Liver (tissue), 9 donors: ENCODE measurements around the gene TSPAN15. TPM values are rescaled to one million over a fixed set of nuclear protein-coding genes. Genes with fewer than 3 reads are reported as not detected.

ENCODE experiments used
- DNase-seq: peaks from one replicate; pipeline ENCODE4 v3.0.0-alpha.2; 2017; ENCODE audit warnings: low spot score
- H3K27ac ChIP-seq, 2 donors: one replicate each; pipeline ENCODE4 v1.7.0; 2013; ENCODE audit warnings: inconsistent platforms in 2 of 2, low read length in 2 of 2, control low read depth in 1 of 2, low read depth in 1 of 2, mild to moderate bottlenecking in 1 of 2
- H3K27me3 ChIP-seq, 4 donors: one replicate each; pipeline versions ENCODE4 v1.6.1 to v1.7.0; 2013; ENCODE audit warnings: low read length in 3 of 4, inconsistent platforms in 1 of 4, mild to moderate bottlenecking in 1 of 4, moderate library complexity in 1 of 4; ENCODE audit not compliant: control insufficient read depth in 4 of 4, insufficient read depth in 4 of 4
- H3K36me3 ChIP-seq, 4 donors: one replicate each; pipeline versions ENCODE4 v1.6.1 to v1.7.0; 2013; ENCODE audit warnings: low read length in 3 of 4, mild to moderate bottlenecking in 3 of 4, low read depth in 1 of 4, moderate library complexity in 1 of 4; ENCODE audit not compliant: control insufficient read depth in 4 of 4, insufficient read depth in 3 of 4
- H3K4me1 ChIP-seq, 4 donors: one replicate each; pipeline versions ENCODE4 v1.6.1 to v1.7.0; 2013; ENCODE audit warnings: low read length in 3 of 4, mild to moderate bottlenecking in 3 of 4, moderate library complexity in 1 of 4; ENCODE audit not compliant: control insufficient read depth in 4 of 4, insufficient read depth in 4 of 4
- H3K4me3 ChIP-seq, 3 donors: one replicate each; pipeline versions ENCODE4 v1.6.1 to v1.7.0; 2013; ENCODE audit warnings: low read length in 3 of 3, control low read depth in 1 of 3, low read depth in 1 of 3, mild to moderate bottlenecking in 1 of 3
- H3K9ac ChIP-seq, 2 donors: one replicate each; pipeline ENCODE4 v1.7.0; 2013; ENCODE audit warnings: low read length in 2 of 2, mild to moderate bottlenecking in 2 of 2, moderate library complexity in 2 of 2, control low read depth in 1 of 2, low read depth in 1 of 2
- H3K9me3 ChIP-seq, 4 donors: one replicate each; pipeline versions ENCODE4 v1.6.1 to v1.7.0; 2013; ENCODE audit warnings: low read length in 3 of 4; ENCODE audit not compliant: control insufficient read depth in 4 of 4
- EGR1 ChIP-seq, 2 donors: IDR thresholded peaks; 2 replicates each; pipeline ENCODE4 v1.6.1; 2016 to 2018; ENCODE audit warnings: antibody characterized with exemption in 2 of 2, low read depth in 2 of 2
- FOXA1 ChIP-seq: IDR thresholded peaks from 2 replicates; pipeline ENCODE4 v1.6.1; 2016; ENCODE audit warnings: antibody characterized with exemption
- FOXA2 ChIP-seq: IDR thresholded peaks from 2 replicates; pipeline ENCODE4 v1.6.1; 2016; ENCODE audit warnings: antibody characterized with exemption
- GABPA ChIP-seq, 2 donors: IDR thresholded peaks in 1 of 2; conservative IDR thresholded peaks in 1 of 2; 2 replicates each; pipeline ENCODE4 v1.6.1; 2016; ENCODE audit warnings: antibody characterized with exemption in 2 of 2, mild to moderate bottlenecking in 1 of 2, moderate library complexity in 1 of 2
- HNF4A ChIP-seq, 2 donors: conservative IDR thresholded peaks; 2 replicates each; pipeline ENCODE4 v1.6.1; 2016; ENCODE audit warnings: antibody characterized with exemption in 2 of 2, mild to moderate bottlenecking in 2 of 2
- HNF4G ChIP-seq: IDR thresholded peaks from 2 replicates; pipeline ENCODE4 v1.6.1; 2016; ENCODE audit warnings: antibody characterized with exemption
- RAD21 ChIP-seq, 2 donors: IDR thresholded peaks; 2 replicates each; pipeline ENCODE4 v1.6.1; 2016; ENCODE audit warnings: antibody characterized with exemption in 2 of 2, mild to moderate bottlenecking in 2 of 2
- RXRA ChIP-seq, 2 donors: IDR thresholded peaks; 2 replicates each; pipeline ENCODE4 v1.6.1; 2017 to 2018; ENCODE audit warnings: antibody characterized with exemption in 2 of 2, mild to moderate bottlenecking in 1 of 2
- SP1 ChIP-seq: IDR thresholded peaks from 2 replicates; pipeline ENCODE4 v1.6.1; 2018; ENCODE audit warnings: antibody characterized with exemption, mild to moderate bottlenecking
- TAF1 ChIP-seq: conservative IDR thresholded peaks from 2 replicates; pipeline ENCODE4 v1.6.1; 2016; ENCODE audit warnings: antibody characterized with exemption, mild to moderate bottlenecking
- YY1 ChIP-seq: IDR thresholded peaks from 2 replicates; pipeline ENCODE4 v1.6.1; 2016; ENCODE audit warnings: antibody characterized with exemption, mild to moderate bottlenecking
- WGBS: extraction: QIAGEN DNeasy Blood & Tissue Kit; methylation state at CpG from one replicate; pipeline ENCODE4 v1.1.7; 2013; 5-methylcytosine and 5-hydroxymethylcytosine counted together
- polyA plus RNA-seq, 2 donors: library from polyadenylated mRNA; stranded (reverse) in 1 of 2; unstranded in 1 of 2; fragments of 200-250 nt in 1 of 2; fragments of >200 nt in 1 of 2; fragmentation: Nextera tagmentation in 1 of 2; extraction: Ambion mirVana in 1 of 2; gene quantifications; one replicate each; pipeline versions ENCODE4 v1.2.1 to v1.2.3, GENCODE V29; 2013 to 2015
- total RNA-seq, 2 donors: library from RNA; depleted of rRNA; stranded (reverse); fragments of >200 nt; gene quantifications; one replicate each; pipeline ENCODE4 v1.2.3, GENCODE V29; 2014
- TF ChIP-seq, protein P1 (sequence below): fragments of 150-350 bp; IDR thresholded peaks from 2 replicates; pipeline ENCODE4 v1.5.1; 2017; ENCODE audit warnings: improper control_type of control experiment, low read depth, low read length; ENCODE audit not compliant: missing input control
- TF ChIP-seq, protein P2 (sequence below): IDR thresholded peaks from 2 replicates; pipeline ENCODE4 v1.6.1; 2016; ENCODE audit warnings: antibody characterized with exemption, mild to moderate bottlenecking
- TF ChIP-seq, protein P3 (sequence below): IDR thresholded peaks from 2 replicates; pipeline ENCODE4 v1.6.1; 2016; ENCODE audit warnings: antibody characterized with exemption
- TF ChIP-seq, protein P4 (sequence below): IDR thresholded peaks from 2 replicates; pipeline ENCODE4 v1.6.1; 2016; ENCODE audit warnings: antibody characterized with exemption
- TF ChIP-seq, protein P5 (sequence below): IDR thresholded peaks from 2 replicates; pipeline ENCODE4 v1.6.1; 2016; ENCODE audit warnings: antibody characterized with exemption
- donor health status: healthy.
- donor health status: healthy.
- donor health status: healthy.
- donor health status: healthy.
- donor health status: healthy.

TSPAN15 gene
- total and polyA plus RNA-seq, 4 donors = 2.0 to 4.3 (median 3.3) TPM

DNA sequence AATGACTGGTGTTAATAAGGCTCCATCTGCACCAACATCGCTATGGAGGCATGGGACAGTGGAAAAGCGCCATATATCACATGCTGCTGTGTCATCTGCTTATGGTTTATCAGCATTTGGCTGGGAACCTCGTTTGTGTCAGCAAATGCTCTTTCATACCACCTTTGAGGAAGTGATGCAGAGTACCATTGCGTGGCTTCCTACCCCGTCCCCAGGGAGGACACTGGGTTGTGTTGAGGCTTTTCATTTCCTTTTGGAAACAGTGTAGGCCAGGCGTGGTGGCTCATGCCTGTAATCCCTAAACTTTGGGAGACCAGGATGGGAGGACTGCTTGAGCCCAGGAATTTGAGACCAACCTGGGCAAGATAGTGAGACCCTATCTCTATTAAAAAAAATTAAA lies 41.3 kb upstream of the TSPAN15 start:
- no peak overlapping the region for H3K4me3 ChIP-seq
- TF ChIP-seq RXRA (IDR thresholded peaks at IDR 0.05) (no peak), FOXA1 (no peak), YY1 (no peak), SP1 (no peak), GABPA (IDR thresholded peaks at IDR 0.05 in 1 of 2, conservative IDR thresholded peaks at IDR 0.05 in 1 of 2) (no peak), RAD21 (IDR thresholded peaks at IDR 0.05) (no peak), EGR1 (IDR thresholded peaks at IDR 0.05; ENCODE audit: low read depth in 2 of 2) (no peak), TAF1 (no peak), HNF4A (conservative IDR thresholded peaks at IDR 0.05) (no peak), HNF4G (no peak), FOXA2 (no peak)
- TF ChIP-seq, protein P1, sequence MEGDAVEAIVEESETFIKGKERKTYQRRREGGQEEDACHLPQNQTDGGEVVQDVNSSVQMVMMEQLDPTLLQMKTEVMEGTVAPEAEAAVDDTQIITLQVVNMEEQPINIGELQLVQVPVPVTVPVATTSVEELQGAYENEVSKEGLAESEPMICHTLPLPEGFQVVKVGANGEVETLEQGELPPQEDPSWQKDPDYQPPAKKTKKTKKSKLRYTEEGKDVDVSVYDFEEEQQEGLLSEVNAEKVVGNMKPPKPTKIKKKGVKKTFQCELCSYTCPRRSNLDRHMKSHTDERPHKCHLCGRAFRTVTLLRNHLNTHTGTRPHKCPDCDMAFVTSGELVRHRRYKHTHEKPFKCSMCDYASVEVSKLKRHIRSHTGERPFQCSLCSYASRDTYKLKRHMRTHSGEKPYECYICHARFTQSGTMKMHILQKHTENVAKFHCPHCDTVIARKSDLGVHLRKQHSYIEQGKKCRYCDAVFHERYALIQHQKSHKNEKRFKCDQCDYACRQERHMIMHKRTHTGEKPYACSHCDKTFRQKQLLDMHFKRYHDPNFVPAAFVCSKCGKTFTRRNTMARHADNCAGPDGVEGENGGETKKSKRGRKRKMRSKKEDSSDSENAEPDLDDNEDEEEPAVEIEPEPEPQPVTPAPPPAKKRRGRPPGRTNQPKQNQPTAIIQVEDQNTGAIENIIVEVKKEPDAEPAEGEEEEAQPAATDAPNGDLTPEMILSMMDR = no peak
- TF ChIP-seq, protein P2, sequence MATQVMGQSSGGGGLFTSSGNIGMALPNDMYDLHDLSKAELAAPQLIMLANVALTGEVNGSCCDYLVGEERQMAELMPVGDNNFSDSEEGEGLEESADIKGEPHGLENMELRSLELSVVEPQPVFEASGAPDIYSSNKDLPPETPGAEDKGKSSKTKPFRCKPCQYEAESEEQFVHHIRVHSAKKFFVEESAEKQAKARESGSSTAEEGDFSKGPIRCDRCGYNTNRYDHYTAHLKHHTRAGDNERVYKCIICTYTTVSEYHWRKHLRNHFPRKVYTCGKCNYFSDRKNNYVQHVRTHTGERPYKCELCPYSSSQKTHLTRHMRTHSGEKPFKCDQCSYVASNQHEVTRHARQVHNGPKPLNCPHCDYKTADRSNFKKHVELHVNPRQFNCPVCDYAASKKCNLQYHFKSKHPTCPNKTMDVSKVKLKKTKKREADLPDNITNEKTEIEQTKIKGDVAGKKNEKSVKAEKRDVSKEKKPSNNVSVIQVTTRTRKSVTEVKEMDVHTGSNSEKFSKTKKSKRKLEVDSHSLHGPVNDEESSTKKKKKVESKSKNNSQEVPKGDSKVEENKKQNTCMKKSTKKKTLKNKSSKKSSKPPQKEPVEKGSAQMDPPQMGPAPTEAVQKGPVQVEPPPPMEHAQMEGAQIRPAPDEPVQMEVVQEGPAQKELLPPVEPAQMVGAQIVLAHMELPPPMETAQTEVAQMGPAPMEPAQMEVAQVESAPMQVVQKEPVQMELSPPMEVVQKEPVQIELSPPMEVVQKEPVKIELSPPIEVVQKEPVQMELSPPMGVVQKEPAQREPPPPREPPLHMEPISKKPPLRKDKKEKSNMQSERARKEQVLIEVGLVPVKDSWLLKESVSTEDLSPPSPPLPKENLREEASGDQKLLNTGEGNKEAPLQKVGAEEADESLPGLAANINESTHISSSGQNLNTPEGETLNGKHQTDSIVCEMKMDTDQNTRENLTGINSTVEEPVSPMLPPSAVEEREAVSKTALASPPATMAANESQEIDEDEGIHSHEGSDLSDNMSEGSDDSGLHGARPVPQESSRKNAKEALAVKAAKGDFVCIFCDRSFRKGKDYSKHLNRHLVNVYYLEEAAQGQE = no peak
- TF ChIP-seq, protein P3, sequence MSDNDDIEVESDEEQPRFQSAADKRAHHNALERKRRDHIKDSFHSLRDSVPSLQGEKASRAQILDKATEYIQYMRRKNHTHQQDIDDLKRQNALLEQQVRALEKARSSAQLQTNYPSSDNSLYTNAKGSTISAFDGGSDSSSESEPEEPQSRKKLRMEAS = no peak
- TF ChIP-seq, protein P4, sequence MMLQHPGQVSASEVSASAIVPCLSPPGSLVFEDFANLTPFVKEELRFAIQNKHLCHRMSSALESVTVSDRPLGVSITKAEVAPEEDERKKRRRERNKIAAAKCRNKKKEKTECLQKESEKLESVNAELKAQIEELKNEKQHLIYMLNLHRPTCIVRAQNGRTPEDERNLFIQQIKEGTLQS = no peak
- TF ChIP-seq, protein P5, sequence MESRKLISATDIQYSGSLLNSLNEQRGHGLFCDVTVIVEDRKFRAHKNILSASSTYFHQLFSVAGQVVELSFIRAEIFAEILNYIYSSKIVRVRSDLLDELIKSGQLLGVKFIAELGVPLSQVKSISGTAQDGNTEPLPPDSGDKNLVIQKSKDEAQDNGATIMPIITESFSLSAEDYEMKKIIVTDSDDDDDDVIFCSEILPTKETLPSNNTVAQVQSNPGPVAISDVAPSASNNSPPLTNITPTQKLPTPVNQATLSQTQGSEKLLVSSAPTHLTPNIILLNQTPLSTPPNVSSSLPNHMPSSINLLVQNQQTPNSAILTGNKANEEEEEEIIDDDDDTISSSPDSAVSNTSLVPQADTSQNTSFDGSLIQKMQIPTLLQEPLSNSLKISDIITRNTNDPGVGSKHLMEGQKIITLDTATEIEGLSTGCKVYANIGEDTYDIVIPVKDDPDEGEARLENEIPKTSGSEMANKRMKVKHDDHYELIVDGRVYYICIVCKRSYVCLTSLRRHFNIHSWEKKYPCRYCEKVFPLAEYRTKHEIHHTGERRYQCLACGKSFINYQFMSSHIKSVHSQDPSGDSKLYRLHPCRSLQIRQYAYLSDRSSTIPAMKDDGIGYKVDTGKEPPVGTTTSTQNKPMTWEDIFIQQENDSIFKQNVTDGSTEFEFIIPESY = no peak
- 68% methylated on average over 6 of the region's 6 CpGs for WGBS
- H3K36me3 ChIP-seq = no peaks in the 10 kb centered on the region
- H3K27me3 ChIP-seq = no peaks in the 10 kb centered on the region
- no peak for DNase-seq
- peaks cover 0 to 4% (median 2%) of the 10 kb centered on the region in 4 donors for H3K4me1 ChIP-seq
- no peak overlapping the region for H3K9ac ChIP-seq
- no peaks in the 10 kb centered on the region for H3K9me3 ChIP-seq
- no peak overlapping the region for H3K27ac ChIP-seq

DNA sequence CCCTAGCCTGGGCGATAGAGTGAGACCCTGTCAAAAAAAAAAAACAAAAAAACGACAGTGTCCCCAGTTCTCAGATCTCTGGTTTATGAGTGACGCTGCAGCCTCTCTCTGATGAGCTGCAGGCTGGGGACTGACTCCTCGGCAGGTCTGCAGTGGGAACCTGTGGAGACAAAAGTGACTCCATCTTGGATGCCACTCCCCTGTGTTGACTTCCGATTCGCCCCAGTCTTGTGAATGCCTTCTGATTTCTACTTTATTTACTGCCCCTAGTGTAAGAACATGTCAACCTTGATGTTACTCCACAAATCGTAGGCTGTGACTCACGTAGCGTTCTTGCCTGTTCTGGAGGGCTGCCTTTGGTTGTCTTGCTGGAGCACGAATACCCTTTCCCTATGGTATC lies 40.8 kb upstream of the TSPAN15 start:
- Histone ChIP-seq H3K27me3 (no peaks in the 10 kb centered on the region), H3K27ac (no peak overlapping the region), H3K9me3 (no peaks in the 10 kb centered on the region), H3K36me3 (no peaks in the 10 kb centered on the region), H3K4me3 (no peak overlapping the region), H3K9ac (no peak overlapping the region), H3K4me1 (peaks cover 0 to 4% (median 2%) of the 10 kb centered on the region in 4 donors)
- no peak for DNase-seq
- 88% methylated on average over 10 of the region's 10 CpGs for WGBS
- no peak for TF ChIP-seq FOXA1
